Measurements from ENCODE around the gene ELOVL1. TPM values are rescaled to one million over a fixed set of nuclear protein-coding genes. Genes with fewer than 3 reads are reported as not detected.

ELOVL1 gene
- total RNA-seq, 1 donor from 2014 or later: 93.8 TPM

DNA sequence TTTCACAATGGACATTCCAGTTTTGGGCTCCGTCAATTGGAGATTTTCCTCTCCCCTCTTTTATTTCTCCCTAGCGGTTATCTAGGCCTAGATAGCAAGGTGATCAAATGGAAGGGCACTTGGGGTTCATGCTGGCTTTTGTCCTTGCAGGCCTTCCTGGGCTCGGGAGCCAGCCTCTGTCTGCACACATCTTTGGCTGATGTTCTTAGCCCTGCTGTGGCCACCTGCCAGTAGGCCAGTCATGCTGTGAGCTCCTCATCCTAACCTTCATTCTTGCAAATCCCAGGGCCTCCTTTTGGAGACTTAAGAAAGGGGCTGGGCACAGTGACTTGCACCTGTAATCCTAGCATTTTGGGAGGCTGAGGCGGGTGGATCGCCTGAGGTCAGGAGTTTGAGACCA, 53.6 kb downstream of the ELOVL1 start:
- Histone ChIP-seq H3K4me3 (ENCODE audit: low read depth, low read length) (no peak overlapping the region), H3K36me3 (ENCODE audit: control insufficient read depth, insufficient read depth, low read length) (no peaks in the 10 kb centered on the region), H3K27me3 (ENCODE audit: control insufficient read depth, insufficient read depth, low read length) (peaks cover 5% of the 10 kb centered on the region)
- TF ChIP-seq CTCF (IDR thresholded peaks at IDR 0.05; ENCODE audit: insufficient read depth, low read length, poor library complexity, severe bottlenecking): no peak
- DNase-seq (ENCODE audit: low read depth): no peak

DNA sequence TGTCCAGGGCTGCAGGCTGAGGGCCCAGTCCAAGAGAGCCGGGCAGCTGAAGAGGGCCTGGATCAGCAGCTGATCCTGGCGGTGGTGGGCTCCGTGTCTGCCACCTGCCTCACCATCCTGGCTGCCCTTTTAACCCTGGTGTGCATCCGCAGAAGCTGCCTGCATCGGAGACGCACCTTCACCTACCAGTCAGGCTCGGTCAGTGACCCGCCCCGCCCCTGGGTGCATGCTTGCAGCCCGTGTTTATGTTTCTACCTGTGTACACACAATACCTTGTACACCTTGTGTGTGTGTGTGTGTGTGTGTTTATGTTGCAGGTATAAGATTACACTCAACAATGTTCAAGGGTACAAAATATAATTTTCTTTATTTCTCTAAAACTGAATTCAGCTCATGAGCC, 54.0 kb downstream of the ELOVL1 start:
- Histone ChIP-seq H3K27me3 (ENCODE audit: control insufficient read depth, insufficient read depth, low read length) (peaks cover 5% of the 10 kb centered on the region), H3K36me3 (ENCODE audit: control insufficient read depth, insufficient read depth, low read length) (no peaks in the 10 kb centered on the region), H3K4me3 (ENCODE audit: low read depth, low read length) (no peak overlapping the region)
- DNase-seq (ENCODE audit: low read depth): no peak
- no peak for TF ChIP-seq CTCF (IDR thresholded peaks at IDR 0.05; ENCODE audit: insufficient read depth, low read length, poor library complexity, severe bottlenecking)

Other genes with a start within 250 kb of the ELOVL1 start
- gene EBNA1BP2, start 195.7 kb downstream of the ELOVL1 start, total RNA-seq: 89.3 and 119 TPM in 2 replicates
- gene CFAP57, start 195.7 kb downstream of the ELOVL1 start, total RNA-seq: 0.34 and 4.8 TPM in 2 replicates
- gene TMEM125, start 98.0 kb downstream of the ELOVL1 start, total RNA-seq: 15.7 and 16.2 TPM in 2 replicates
- 4.8 and 6.6 TPM in 2 replicates for gene C1orf210, start 82.4 kb downstream of the ELOVL1 start, total RNA-seq
- gene TIE1, start 67.0 kb downstream of the ELOVL1 start, total RNA-seq: 6.5 and 7.1 TPM in 2 replicates
- not detected in 2 replicates for gene MPL, start 30.2 kb downstream of the ELOVL1 start, total RNA-seq
- 16.2 and 22.3 TPM in 2 replicates for gene CDC20, start 9.0 kb downstream of the ELOVL1 start, total RNA-seq
- gene MED8, start 21.8 kb upstream of the ELOVL1 start, total RNA-seq: 44.5 and 48.7 TPM in 2 replicates
- 17.0 and 20.3 TPM in 2 replicates for gene SZT2, start 21.9 kb upstream of the ELOVL1 start, total RNA-seq
- gene HYI, start 85.9 kb upstream of the ELOVL1 start, total RNA-seq: 133 and 167 TPM in 2 replicates
- 297 and 346 TPM in 2 replicates for gene PTPRF, start 162.9 kb upstream of the ELOVL1 start, total RNA-seq

All from kidney epithelial cell (primary cell).